ENCODE results near the gene TRIM51.
"Not testable (repeated sequence)": the region's sequence is repeated elsewhere in the genome, so short reads cannot be mapped to it uniquely, and the experiment has no call there.

TRIM51 gene

GRCh38 chr11:55882997-55883396, at the start of gene TRIM51:
TSS of gene TRIM51 (plus strand) at chr11:55883297. CDS start at chr11:55885429, 2,132 bp downstream.
- H3K27ac ChIP-seq (ENCODE audit: low read depth, low read length), result not testable (repeated sequence)

GRCh38 chr11:55838452-55838851, 44.6 kb upstream of the TRIM51 start, which contains the start of gene OR5D16:
TSS of gene OR5D16 (plus strand) at chr11:55838752. CDS start at chr11:55838752, 0 bp downstream.
- no peak within 1 kb of the TSS for H3K9ac ChIP-seq (ENCODE audit: low read length)
- no peak within 1 kb of the TSS for H3K27ac ChIP-seq (ENCODE audit: low read depth, low read length)
- H3K9me3 ChIP-seq (ENCODE audit: control insufficient read depth, insufficient read depth, low read depth, low read length), result peaks cover 28% of the 10 kb centered on the region
- H3K4me1 ChIP-seq (ENCODE audit: control insufficient read depth, insufficient read depth, low read length), result no peaks in the 10 kb centered on the region
- no peak within 1 kb of the TSS for H3K4me3 ChIP-seq (ENCODE audit: low read depth, low read length)
- H3K27me3 ChIP-seq (ENCODE audit: control insufficient read depth, insufficient read depth, low read length), result no peaks in the 10 kb centered on the region
- no peaks in the 10 kb centered on the region for H3K36me3 ChIP-seq (ENCODE audit: control insufficient read depth, insufficient read depth, low read length)

More at GRCh38 chr11:55882997-55883396, at the start of gene TRIM51:
- not testable (repeated sequence) for H3K9me3 ChIP-seq (ENCODE audit: control insufficient read depth, insufficient read depth, low read depth, low read length); H3K4me1 ChIP-seq (ENCODE audit: control insufficient read depth, insufficient read depth, low read length); H3K4me3 ChIP-seq (ENCODE audit: low read depth, low read length); H3K36me3 ChIP-seq (ENCODE audit: control insufficient read depth, insufficient read depth, low read length); H3K9ac ChIP-seq (ENCODE audit: low read length); H3K27me3 ChIP-seq (ENCODE audit: control insufficient read depth, insufficient read depth, low read length)

- H3K27me3 ChIP-seq (ENCODE audit: control insufficient read depth, insufficient read depth, low read length), result no peaks in the 10 kb centered on the region
Measured at GRCh38 chr11:55847453-55847852, 35.6 kb upstream of the TRIM51 start.

GRCh38 chr11:55849037-55849436, 34.1 kb upstream of the TRIM51 start:
- no peak overlapping the region for H3K27ac ChIP-seq (ENCODE audit: low read depth, low read length)
- H3K9ac ChIP-seq (ENCODE audit: low read length), result no peak overlapping the region
- H3K36me3 ChIP-seq (ENCODE audit: control insufficient read depth, insufficient read depth, low read length), result no peaks in the 10 kb centered on the region
- no peaks in the 10 kb centered on the region for H3K4me1 ChIP-seq (ENCODE audit: control insufficient read depth, insufficient read depth, low read length)
- H3K27me3 ChIP-seq (ENCODE audit: control insufficient read depth, insufficient read depth, low read length), result no peaks in the 10 kb centered on the region
- H3K9me3 ChIP-seq (ENCODE audit: control insufficient read depth, insufficient read depth, low read depth, low read length), result peaks cover 19% of the 10 kb centered on the region; the same call in 1 of the 2 replicates
- H3K4me3 ChIP-seq (ENCODE audit: low read depth, low read length), result no peak overlapping the region

More at GRCh38 chr11:55847453-55847852, 35.6 kb upstream of the TRIM51 start:
- no peak overlapping the region for H3K27ac ChIP-seq (ENCODE audit: low read depth, low read length)
- H3K4me1 ChIP-seq (ENCODE audit: control insufficient read depth, insufficient read depth, low read length), result no peaks in the 10 kb centered on the region
- peaks cover 17% of the 10 kb centered on the region; the same call in 1 of the 2 replicates for H3K9me3 ChIP-seq (ENCODE audit: control insufficient read depth, insufficient read depth, low read depth, low read length)
- no peak overlapping the region for H3K9ac ChIP-seq (ENCODE audit: low read length)
- H3K36me3 ChIP-seq (ENCODE audit: control insufficient read depth, insufficient read depth, low read length), result no peaks in the 10 kb centered on the region
- no peak overlapping the region for H3K4me3 ChIP-seq (ENCODE audit: low read depth, low read length)

GRCh38 chr11:55852141-55852540, 31.0 kb upstream of the TRIM51 start:
- Histone ChIP-seq H3K27ac (ENCODE audit: low read depth, low read length) (no peak overlapping the region), H3K4me3 (ENCODE audit: low read depth, low read length) (no peak overlapping the region), H3K27me3 (ENCODE audit: control insufficient read depth, insufficient read depth, low read length) (no peaks in the 10 kb centered on the region), H3K9me3 (ENCODE audit: control insufficient read depth, insufficient read depth, low read depth, low read length) (peaks cover 31% of the 10 kb centered on the region; the same call in 1 of the 2 replicates), H3K4me1 (ENCODE audit: control insufficient read depth, insufficient read depth, low read length) (no peaks in the 10 kb centered on the region), H3K9ac (ENCODE audit: low read length) (no peak overlapping the region), H3K36me3 (ENCODE audit: control insufficient read depth, insufficient read depth, low read length) (no peaks in the 10 kb centered on the region)

GRCh38 chr11:55854704-55855103, 28.4 kb upstream of the TRIM51 start:
- Histone ChIP-seq H3K4me1 (ENCODE audit: control insufficient read depth, insufficient read depth, low read length) (no peaks in the 10 kb centered on the region), H3K9me3 (ENCODE audit: control insufficient read depth, insufficient read depth, low read depth, low read length) (peaks cover 33% of the 10 kb centered on the region; the same call in 1 of the 2 replicates), H3K9ac (ENCODE audit: low read length) (no peak overlapping the region), H3K27ac (ENCODE audit: low read depth, low read length) (no peak overlapping the region), H3K36me3 (ENCODE audit: control insufficient read depth, insufficient read depth, low read length) (no peaks in the 10 kb centered on the region), H3K4me3 (ENCODE audit: low read depth, low read length) (no peak overlapping the region), H3K27me3 (ENCODE audit: control insufficient read depth, insufficient read depth, low read length) (no peaks in the 10 kb centered on the region)

- H3K9ac ChIP-seq (ENCODE audit: low read length); H3K4me3 ChIP-seq (ENCODE audit: low read depth, low read length); H3K4me1 ChIP-seq (ENCODE audit: control insufficient read depth, insufficient read depth, low read length); H3K27me3 ChIP-seq (ENCODE audit: control insufficient read depth, insufficient read depth, low read length); H3K27ac ChIP-seq (ENCODE audit: low read depth, low read length); H3K36me3 ChIP-seq (ENCODE audit: control insufficient read depth, insufficient read depth, low read length): not testable (repeated sequence)
- H3K9me3 ChIP-seq (ENCODE audit: control insufficient read depth, insufficient read depth, low read depth, low read length), result peaks cover 13% of the 10 kb centered on the region; the same call in 1 of the 2 replicates
Measured at GRCh38 chr11:55867354-55867753, 15.7 kb upstream of the TRIM51 start.

- not testable (repeated sequence) for H3K4me3 ChIP-seq (ENCODE audit: low read depth, low read length); H3K27ac ChIP-seq (ENCODE audit: low read depth, low read length); H3K4me1 ChIP-seq (ENCODE audit: control insufficient read depth, insufficient read depth, low read length); H3K27me3 ChIP-seq (ENCODE audit: control insufficient read depth, insufficient read depth, low read length); H3K9ac ChIP-seq (ENCODE audit: low read length); H3K36me3 ChIP-seq (ENCODE audit: control insufficient read depth, insufficient read depth, low read length)
- peaks cover 12% of the 10 kb centered on the region; the same call in 1 of the 2 replicates for H3K9me3 ChIP-seq (ENCODE audit: control insufficient read depth, insufficient read depth, low read depth, low read length)
Measured at GRCh38 chr11:55872731-55873130, 10.4 kb upstream of the TRIM51 start.

GRCh38 chr11:55873146-55873545, 10.0 kb upstream of the TRIM51 start:
- H3K27me3 ChIP-seq (ENCODE audit: control insufficient read depth, insufficient read depth, low read length); H3K9ac ChIP-seq (ENCODE audit: low read length); H3K36me3 ChIP-seq (ENCODE audit: control insufficient read depth, insufficient read depth, low read length); H3K4me1 ChIP-seq (ENCODE audit: control insufficient read depth, insufficient read depth, low read length); H3K27ac ChIP-seq (ENCODE audit: low read depth, low read length); H3K4me3 ChIP-seq (ENCODE audit: low read depth, low read length): not testable (repeated sequence)
- H3K9me3 ChIP-seq (ENCODE audit: control insufficient read depth, insufficient read depth, low read depth, low read length), result peaks cover 12% of the 10 kb centered on the region; the same call in 1 of the 2 replicates

GRCh38 chr11:55884995-55885394, 1.9 kb downstream of the TRIM51 start:
- not testable (repeated sequence) for H3K36me3 ChIP-seq (ENCODE audit: control insufficient read depth, insufficient read depth, low read length); H3K27me3 ChIP-seq (ENCODE audit: control insufficient read depth, insufficient read depth, low read length); H3K27ac ChIP-seq (ENCODE audit: low read depth, low read length); H3K9me3 ChIP-seq (ENCODE audit: control insufficient read depth, insufficient read depth, low read depth, low read length); H3K9ac ChIP-seq (ENCODE audit: low read length); H3K4me1 ChIP-seq (ENCODE audit: control insufficient read depth, insufficient read depth, low read length); H3K4me3 ChIP-seq (ENCODE audit: low read depth, low read length)

- not testable (repeated sequence) for H3K4me3 ChIP-seq (ENCODE audit: low read depth, low read length); H3K9me3 ChIP-seq (ENCODE audit: control insufficient read depth, insufficient read depth, low read depth, low read length); H3K36me3 ChIP-seq (ENCODE audit: control insufficient read depth, insufficient read depth, low read length); H3K27me3 ChIP-seq (ENCODE audit: control insufficient read depth, insufficient read depth, low read length); H3K9ac ChIP-seq (ENCODE audit: low read length); H3K27ac ChIP-seq (ENCODE audit: low read depth, low read length); H3K4me1 ChIP-seq (ENCODE audit: control insufficient read depth, insufficient read depth, low read length)
Measured at GRCh38 chr11:55885481-55885880, 2.4 kb downstream of the TRIM51 start.

GRCh38 chr11:55895216-55895615, 12.1 kb downstream of the TRIM51 start:
- peaks cover 17% of the 10 kb centered on the region; the same call in 1 of the 2 replicates for H3K9me3 ChIP-seq (ENCODE audit: control insufficient read depth, insufficient read depth, low read depth, low read length)
- H3K27me3 ChIP-seq (ENCODE audit: control insufficient read depth, insufficient read depth, low read length), result no peaks in the 10 kb centered on the region
- no peak overlapping the region for H3K27ac ChIP-seq (ENCODE audit: low read depth, low read length)

More at GRCh38 chr11:55895216-55895615, 12.1 kb downstream of the TRIM51 start:
- Histone ChIP-seq H3K9ac (ENCODE audit: low read length) (no peak overlapping the region), H3K4me3 (ENCODE audit: low read depth, low read length) (no peak overlapping the region), H3K4me1 (ENCODE audit: control insufficient read depth, insufficient read depth, low read length) (no peaks in the 10 kb centered on the region), H3K36me3 (ENCODE audit: control insufficient read depth, insufficient read depth, low read length) (no peaks in the 10 kb centered on the region)

Data from HUES6 (cell line).